Psoas muscle (tissue), 8 donors: ENCODE results near the gene SMIM23. TPM values are rescaled to one million over a fixed set of nuclear protein-coding genes. Genes with fewer than 3 reads are reported as not detected.
A peak's percentile ranks its signal among the peaks of the same experiment; 100 is the strongest.

Experiments used
- ATAC-seq, 4 donors: fragments of 200-7000 bp; cut with Tn5 transposase; one replicate each; pipeline ENCODE4 v1.9.1; 2020; ENCODE audit warnings: moderate library complexity in 3 of 4, mild to moderate bottlenecking in 2 of 4
- DNase-seq, 2 donors: peaks; one replicate each; pipeline ENCODE4 v3.0.0-alpha.2; 2020
- H3K27ac ChIP-seq: fragments of 200-600 bp; one replicate; pipeline ENCODE4 v1.8.0; 2022
- H3K27me3 ChIP-seq, 3 donors: fragments of 200-600 bp in 1 of 3; one replicate each; pipeline versions ENCODE4 v1.6.1 to v1.8.0; 2013 to 2022; ENCODE audit warnings: low read length in 2 of 3, mild to moderate bottlenecking in 2 of 3, moderate library complexity in 1 of 3; ENCODE audit not compliant: insufficient read depth in 3 of 3
- H3K36me3 ChIP-seq, 2 donors: fragments of 200-600 bp in 1 of 2; one replicate each; pipeline versions ENCODE4 v1.6.1 to v1.8.0; 2013 to 2022; ENCODE audit warnings: low read depth in 1 of 2, mild to moderate bottlenecking in 1 of 2, moderate library complexity in 1 of 2; ENCODE audit not compliant: insufficient read depth in 1 of 2
- H3K4me1 ChIP-seq: fragments of 200-600 bp; one replicate; pipeline ENCODE4 v1.8.0; 2022
- H3K4me3 ChIP-seq: fragments of 200-600 bp; one replicate; pipeline ENCODE4 v1.8.0; 2022; ENCODE audit warnings: mild to moderate bottlenecking
- H3K9me3 ChIP-seq: fragments of 200-600 bp; one replicate; pipeline ENCODE4 v1.8.0; 2022
- WGBS, 3 donors: extraction: QIAGEN DNeasy Blood & Tissue Kit; methylation state at CpG; one replicate each; pipeline versions ENCODE4 v1.1.6 to v1.1.7; 2013; 5-methylcytosine and 5-hydroxymethylcytosine counted together
- intact Hi-C, 2 donors: fragments of 100-400 bp; cut with DNase I; formaldehyde crosslinking; loops; one replicate each; pipeline versions ENCODE4 v1.11.0 to v1.14.2; 2022
- polyA plus RNA-seq, 3 donors: library from polyadenylated mRNA; stranded (reverse); fragments of 200-250 nt; gene quantifications; one replicate each; pipeline ENCODE4 v1.2.3, GENCODE V29; 2013
- total RNA-seq, 4 donors: library from RNA; stranded (reverse); fragmentation: NEBNext Ultra II Directional in 2 of 4; extraction: Animal tissue kit (Norgen Biotek cat#: 25700) in 2 of 4; gene quantifications; one replicate each; pipeline versions ENCODE4 v1.2.1 to v1.2.4, GENCODE V29; 2021 to 2023
- TF ChIP-seq, protein P1 (sequence below): fragments of 200-600 bp; IDR thresholded peaks from one replicate; pipeline ENCODE4 v1.8.0; 2022; ENCODE audit warnings: antibody characterized with exemption
- donor health status: healthy with polysubstance abuse.
- donor health status: DM: no; HTN: no; CAD: no; lungs with moderate emphysema.
- donor health status: Bipolar disorder and iron deficiency.
- donor health status: healthy.
- donor health status: DM: yes; HTN: yes; CAD: no.
- donor health status: DM: no; HTN: no; CAD: no.
- donor health status: DM: no; HTN: no; CAD: no.
- donor health status: DM: yes; HTN: yes; CAD: no.

SMIM23 gene
- total and polyA plus RNA-seq, 7 donors = not detected

GRCh38 chr5:171755354-171755821, 30.2 kb upstream of the SMIM23 start:
- peak in 2 of 4 donors; percentile 24 to 43 for ATAC-seq
- DNase-seq = no peak
- Histone ChIP-seq H3K4me1 (no peaks in the 10 kb centered on the region), H3K27me3 (no peaks in the 10 kb centered on the region), H3K36me3 (no peaks in the 10 kb centered on the region), H3K4me3 (no peak overlapping the region), H3K27ac (no peak overlapping the region), H3K9me3 (no peaks in the 10 kb centered on the region)
- intact Hi-C loops = no loop called here
- TF ChIP-seq, protein P1, sequence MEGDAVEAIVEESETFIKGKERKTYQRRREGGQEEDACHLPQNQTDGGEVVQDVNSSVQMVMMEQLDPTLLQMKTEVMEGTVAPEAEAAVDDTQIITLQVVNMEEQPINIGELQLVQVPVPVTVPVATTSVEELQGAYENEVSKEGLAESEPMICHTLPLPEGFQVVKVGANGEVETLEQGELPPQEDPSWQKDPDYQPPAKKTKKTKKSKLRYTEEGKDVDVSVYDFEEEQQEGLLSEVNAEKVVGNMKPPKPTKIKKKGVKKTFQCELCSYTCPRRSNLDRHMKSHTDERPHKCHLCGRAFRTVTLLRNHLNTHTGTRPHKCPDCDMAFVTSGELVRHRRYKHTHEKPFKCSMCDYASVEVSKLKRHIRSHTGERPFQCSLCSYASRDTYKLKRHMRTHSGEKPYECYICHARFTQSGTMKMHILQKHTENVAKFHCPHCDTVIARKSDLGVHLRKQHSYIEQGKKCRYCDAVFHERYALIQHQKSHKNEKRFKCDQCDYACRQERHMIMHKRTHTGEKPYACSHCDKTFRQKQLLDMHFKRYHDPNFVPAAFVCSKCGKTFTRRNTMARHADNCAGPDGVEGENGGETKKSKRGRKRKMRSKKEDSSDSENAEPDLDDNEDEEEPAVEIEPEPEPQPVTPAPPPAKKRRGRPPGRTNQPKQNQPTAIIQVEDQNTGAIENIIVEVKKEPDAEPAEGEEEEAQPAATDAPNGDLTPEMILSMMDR = no peak
- WGBS, 3 donors = 27 to 39% (median 39%) methylated on average over 5 of the region's 5 CpGs

DNA sequence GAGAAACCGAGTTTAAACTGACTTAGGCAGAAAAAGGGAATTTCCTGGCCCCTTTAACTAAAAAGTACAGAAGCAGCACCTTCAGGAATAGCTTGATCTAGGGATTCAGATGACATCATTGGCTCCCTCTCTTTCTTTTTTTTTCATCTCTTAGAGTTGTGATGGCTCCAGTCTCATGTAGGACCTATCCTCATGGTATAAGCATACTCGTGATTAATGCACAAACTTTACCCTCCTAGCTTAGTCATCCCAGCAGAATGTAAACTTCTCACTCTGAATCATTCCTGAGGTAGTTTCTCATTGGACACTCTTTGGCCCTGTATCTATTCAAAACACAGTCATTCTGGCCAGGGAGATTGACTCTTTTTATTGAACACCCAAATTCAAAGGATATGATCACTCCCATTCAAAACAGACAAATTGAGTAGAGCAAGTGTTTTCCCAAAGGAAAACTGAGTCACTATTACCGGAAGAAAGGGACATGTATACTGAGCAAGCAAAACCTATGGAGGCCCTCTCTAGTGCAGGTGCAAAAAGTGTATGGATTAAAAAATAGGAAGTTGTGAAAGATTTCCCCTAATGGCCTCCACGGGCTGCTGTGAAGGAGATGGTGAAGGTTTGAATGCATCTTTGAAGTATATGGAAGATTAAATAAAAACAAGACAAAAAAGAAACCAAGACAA, 27.6 kb upstream of the SMIM23 start:
- TF ChIP-seq, protein P1 = no peak
- no peaks in the 10 kb centered on the region for H3K4me1 ChIP-seq
- WGBS, 3 donors = 79 to 80% (median 80%) methylated on average over 4 of the region's 4 CpGs

GRCh38 chr5:171759777-171760176, 25.8 kb upstream of the SMIM23 start:
- TF ChIP-seq, protein P1 = no peak
- H3K27ac ChIP-seq = no peak overlapping the region
- H3K9me3 ChIP-seq = no peaks in the 10 kb centered on the region
- intact Hi-C loops = no loop called here
- ATAC-seq (no peak), DNase-seq (no peak)
- no peaks in the 10 kb centered on the region for H3K4me1 ChIP-seq
- H3K4me3 ChIP-seq = no peak overlapping the region
- peaks cover 0 to 2% (median 0%) of the 10 kb centered on the region in 3 donors for H3K27me3 ChIP-seq
- 37 to 62% (median 37%) methylated on average over 1 of the region's 1 CpG for WGBS, 3 donors
- H3K36me3 ChIP-seq = no peaks in the 10 kb centered on the region

More for the DNA sequence above, 27.6 kb upstream of the SMIM23 start:
- ATAC-seq (no peak), DNase-seq (no peak)
- intact Hi-C loops = no loop called here
- no peaks in the 10 kb centered on the region for H3K27me3 ChIP-seq
- H3K9me3 ChIP-seq = no peaks in the 10 kb centered on the region
- H3K27ac ChIP-seq = no peak overlapping the region
- H3K36me3 ChIP-seq = no peaks in the 10 kb centered on the region
- no peak overlapping the region for H3K4me3 ChIP-seq

- Histone ChIP-seq H3K27ac (no peak overlapping the region), H3K36me3 (no peaks in the 10 kb centered on the region), H3K9me3 (no peaks in the 10 kb centered on the region), H3K4me3 (no peak overlapping the region), H3K27me3 (peaks cover 0 to 7% (median 0%) of the 10 kb centered on the region in 3 donors), H3K4me1 (no peaks in the 10 kb centered on the region)
- TF ChIP-seq, protein P1 = no peak
- WGBS, 3 donors = 63 to 71% (median 70%) methylated on average over 11 of the region's 11 CpGs
- ATAC-seq (no peak), DNase-seq (no peak)
- intact Hi-C loops = no loop called here
Observed at GRCh38 chr5:171762021-171762608, 23.5 kb upstream of the SMIM23 start.
